HG03097 (cell line): ENCODE results near the gene SAP25.
"Not testable (repeated sequence)": the region's sequence is repeated elsewhere in the genome, so short reads cannot be mapped to it uniquely, and the experiment has no call there.

Experiments
- ATAC-seq: cut with Tn5 transposase; IDR thresholded peaks from one replicate; pipeline ENCODE4 v1.9.1; 2021; ENCODE audit not compliant: unreplicated experiment, low FRiP score

SAP25 gene

GRCh38 chr7:100563100-100563564, 10.6 kb downstream of the SAP25 start:
- no peak for ATAC-seq

- ATAC-seq, result no peak
Measured at GRCh38 chr7:100562195-100563099, 11.3 kb downstream of the SAP25 start.

GRCh38 chr7:100561491-100562194, 12.1 kb downstream of the SAP25 start:
- ATAC-seq, result no peak

- ATAC-seq, result no peak
Measured at GRCh38 chr7:100559127-100559526, 14.6 kb downstream of the SAP25 start.

- no peak for ATAC-seq
Measured at GRCh38 chr7:100556541-100556940, 17.2 kb downstream of the SAP25 start.

- ATAC-seq, result no peak
Measured at GRCh38 chr7:100555701-100556100, 18.0 kb downstream of the SAP25 start.

GRCh38 chr7:100553032-100553431, 20.7 kb downstream of the SAP25 start:
- ATAC-seq, result no peak

GRCh38 chr7:100552532-100552931, 21.2 kb downstream of the SAP25 start:
- ATAC-seq, result no peak

GRCh38 chr7:100548446-100548845, 25.3 kb downstream of the SAP25 start:
- ATAC-seq, result not testable (repeated sequence)

GRCh38 chr7:100547872-100548271, 25.8 kb downstream of the SAP25 start:
- ATAC-seq, result no peak

- no peak for ATAC-seq
Measured at GRCh38 chr7:100546926-100547800, 26.5 kb downstream of the SAP25 start.

- ATAC-seq, result no peak
Measured at GRCh38 chr7:100546129-100546925, 27.4 kb downstream of the SAP25 start.

GRCh38 chr7:100545360-100546128, 28.2 kb downstream of the SAP25 start:
- no peak for ATAC-seq

- ATAC-seq, result no peak
Measured at GRCh38 chr7:100544967-100545359, 28.7 kb downstream of the SAP25 start.

GRCh38 chr7:100544386-100544785, 29.3 kb downstream of the SAP25 start:
- no peak for ATAC-seq

- no peak for ATAC-seq
Measured at GRCh38 chr7:100543586-100543985, 30.1 kb downstream of the SAP25 start.

- not testable (repeated sequence) for ATAC-seq
Measured at GRCh38 chr7:100541309-100541708, 32.4 kb downstream of the SAP25 start.

GRCh38 chr7:100540073-100540723, 33.5 kb downstream of the SAP25 start:
- no peak for ATAC-seq
